ENCODE results near the gene PAXX.

Gene PAXX

GRCh38 chr9:136949239-136949816 is 42.9 kb upstream of the PAXX start:
- Histone ChIP-seq H3K27ac (ENCODE audit: low read depth, low read length) (peak overlapping the region; percentile 59), H3K27me3 (ENCODE audit: control insufficient read depth, insufficient read depth, low read length) (no peaks in the 10 kb centered on the region), H3K4me1 (ENCODE audit: control insufficient read depth, insufficient read depth, low read length) (no peaks in the 10 kb centered on the region), H3K36me3 (ENCODE audit: control insufficient read depth, insufficient read depth, low read length) (no peaks in the 10 kb centered on the region), H3K4me3 (ENCODE audit: low read length) (peak overlapping the region; percentile 91), H3K9ac (ENCODE audit: low read length) (peak overlapping the region; percentile 38)

DNA sequence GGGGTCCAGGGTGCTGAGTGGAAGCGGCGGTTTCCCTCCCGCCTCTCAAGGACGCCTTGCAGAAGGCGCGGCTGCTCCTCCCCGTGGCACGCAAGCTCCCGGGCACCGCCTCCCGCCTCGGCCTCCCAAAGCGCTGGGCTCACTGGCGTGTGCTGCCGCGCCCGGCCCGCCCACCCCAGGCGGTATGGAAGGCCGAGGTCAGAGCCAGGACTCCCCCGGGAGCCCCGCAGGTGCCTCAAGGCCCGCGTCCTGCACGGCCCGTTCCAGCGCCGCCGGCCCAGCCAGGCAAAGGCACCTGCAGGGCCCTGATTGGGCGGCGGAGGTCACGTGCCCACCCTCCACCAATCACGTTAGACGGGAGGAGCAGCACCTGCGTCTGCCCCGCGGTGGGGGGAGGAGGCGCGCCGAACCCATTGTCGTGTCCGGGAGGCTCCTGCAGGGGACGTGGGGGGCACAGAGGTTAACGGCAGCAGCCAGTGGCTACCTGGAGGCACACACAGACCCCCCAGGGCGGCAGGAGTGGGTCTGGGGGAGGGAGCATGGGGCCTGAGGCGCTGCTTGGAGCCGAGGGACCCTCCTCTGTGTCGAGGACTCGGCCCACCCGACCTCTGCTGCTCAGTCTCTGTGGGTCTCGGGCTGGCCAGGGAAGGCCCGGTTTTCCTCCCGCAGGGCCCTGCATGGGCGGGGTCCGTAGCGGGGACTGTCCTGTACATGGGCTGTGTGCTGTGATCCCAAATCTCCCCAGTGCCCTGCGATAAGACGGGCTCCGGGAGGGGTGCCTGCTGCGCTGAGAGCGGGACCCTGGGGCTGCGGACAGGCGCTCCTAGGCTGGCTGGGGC is 42.2 kb upstream of the PAXX start:
- H3K27me3 ChIP-seq (ENCODE audit: control insufficient read depth, insufficient read depth, low read length): no peaks in the 10 kb centered on the region

GRCh38 chr9:136950656-136951276 is 41.5 kb upstream of the PAXX start:
- no peaks in the 10 kb centered on the region for H3K36me3 ChIP-seq (ENCODE audit: control insufficient read depth, insufficient read depth, low read length)
- H3K27me3 ChIP-seq (ENCODE audit: control insufficient read depth, insufficient read depth, low read length): no peaks in the 10 kb centered on the region
- peak overlapping the region; percentile 91 for H3K4me3 ChIP-seq (ENCODE audit: low read length)
- no peaks in the 10 kb centered on the region for H3K4me1 ChIP-seq (ENCODE audit: control insufficient read depth, insufficient read depth, low read length)
- peak overlapping the region; percentile 12 for H3K9ac ChIP-seq (ENCODE audit: low read length)
- H3K27ac ChIP-seq (ENCODE audit: low read depth, low read length): peak overlapping the region; percentile 59

More for the DNA sequence above, 42.2 kb upstream of the PAXX start:
- Histone ChIP-seq H3K4me1 (ENCODE audit: control insufficient read depth, insufficient read depth, low read length) (no peaks in the 10 kb centered on the region), H3K27ac (ENCODE audit: low read depth, low read length) (peak overlapping the region; percentile 59), H3K4me3 (ENCODE audit: low read length) (peak overlapping the region; percentile 91), H3K9ac (ENCODE audit: low read length) (peak overlapping the region; percentile 38), H3K36me3 (ENCODE audit: control insufficient read depth, insufficient read depth, low read length) (no peaks in the 10 kb centered on the region)

DNA sequence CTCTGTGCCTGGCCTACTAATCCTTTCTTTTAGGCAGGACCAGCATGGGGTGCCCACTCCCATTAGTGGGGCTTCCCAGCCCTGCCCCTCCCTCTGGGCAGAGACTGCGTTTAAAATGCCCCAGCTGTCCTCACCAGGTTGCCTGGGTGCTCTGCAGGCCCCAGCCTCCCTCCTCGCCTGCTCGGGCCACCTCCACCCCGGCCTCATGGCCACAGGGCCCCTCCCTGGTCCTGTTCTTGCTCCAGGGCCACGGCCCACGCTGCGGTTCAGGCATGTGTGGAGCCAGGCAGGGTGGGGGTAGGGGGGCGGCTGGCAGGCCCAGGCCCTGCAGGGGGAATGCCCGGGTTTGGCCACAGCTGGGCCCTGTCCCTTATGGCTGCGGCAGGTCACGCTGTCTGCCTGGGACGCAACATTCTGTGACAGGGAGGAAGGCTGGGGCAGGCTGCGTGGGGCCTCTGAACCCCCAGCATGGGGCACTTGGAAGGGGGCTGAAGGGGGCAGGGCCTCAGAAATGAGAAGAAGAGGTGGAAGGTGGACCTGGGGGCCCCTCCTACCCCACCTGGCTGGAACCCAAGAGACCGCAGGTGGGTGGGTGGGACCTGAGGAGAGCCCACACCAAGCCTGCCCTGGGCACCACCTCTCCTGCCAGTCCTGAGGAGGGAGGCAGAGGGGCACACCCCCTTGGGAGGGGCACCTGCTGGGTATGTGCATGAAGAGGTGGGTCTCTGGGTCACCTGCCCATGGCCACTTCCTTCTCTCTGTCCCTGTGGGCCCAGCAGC is 40.5 kb upstream of the PAXX start, which contains the start of gene LCN12:
LCN12 (plus strand) TSS at position 733 of the 780 bp plus-strand sequence. CDS start 55 bp downstream, outside the sequence.
- Histone ChIP-seq H3K9ac (ENCODE audit: low read length) (no peak within 1 kb of the TSS), H3K4me3 (ENCODE audit: low read length) (no peak within 1 kb of the TSS)

GRCh38 chr9:136952321-136952850 is 39.8 kb upstream of the PAXX start:
- H3K36me3 ChIP-seq (ENCODE audit: control insufficient read depth, insufficient read depth, low read length): no peaks in the 10 kb centered on the region
- H3K27ac ChIP-seq (ENCODE audit: low read depth, low read length): no peak overlapping the region
- H3K27me3 ChIP-seq (ENCODE audit: control insufficient read depth, insufficient read depth, low read length): no peaks in the 10 kb centered on the region
- no peak overlapping the region for H3K4me3 ChIP-seq (ENCODE audit: low read length)
- H3K4me1 ChIP-seq (ENCODE audit: control insufficient read depth, insufficient read depth, low read length): no peaks in the 10 kb centered on the region
- H3K9ac ChIP-seq (ENCODE audit: low read length): no peak overlapping the region

More for the DNA sequence above, 40.5 kb upstream of the PAXX start, which contains the start of gene LCN12:
- no peaks in the 10 kb centered on the region for H3K36me3 ChIP-seq (ENCODE audit: control insufficient read depth, insufficient read depth, low read length)
- H3K27ac ChIP-seq (ENCODE audit: low read depth, low read length): no peak within 1 kb of the TSS
- no peaks in the 10 kb centered on the region for H3K4me1 ChIP-seq (ENCODE audit: control insufficient read depth, insufficient read depth, low read length)
- no peaks in the 10 kb centered on the region for H3K27me3 ChIP-seq (ENCODE audit: control insufficient read depth, insufficient read depth, low read length)

- no peak overlapping the region for H3K9ac ChIP-seq (ENCODE audit: low read length)
- no peaks in the 10 kb centered on the region for H3K4me1 ChIP-seq (ENCODE audit: control insufficient read depth, insufficient read depth, low read length)
- H3K27me3 ChIP-seq (ENCODE audit: control insufficient read depth, insufficient read depth, low read length): no peaks in the 10 kb centered on the region
- no peaks in the 10 kb centered on the region for H3K36me3 ChIP-seq (ENCODE audit: control insufficient read depth, insufficient read depth, low read length)
- H3K4me3 ChIP-seq (ENCODE audit: low read length): no peak overlapping the region
- H3K27ac ChIP-seq (ENCODE audit: low read depth, low read length): no peak overlapping the region
Measured at GRCh38 chr9:136952876-136953770, 39.1 kb upstream of the PAXX start.

- Histone ChIP-seq H3K4me1 (ENCODE audit: control insufficient read depth, insufficient read depth, low read length) (no peaks in the 10 kb centered on the region), H3K9ac (ENCODE audit: low read length) (no peak overlapping the region), H3K27me3 (ENCODE audit: control insufficient read depth, insufficient read depth, low read length) (no peaks in the 10 kb centered on the region), H3K36me3 (ENCODE audit: control insufficient read depth, insufficient read depth, low read length) (no peaks in the 10 kb centered on the region), H3K4me3 (ENCODE audit: low read length) (no peak overlapping the region), H3K27ac (ENCODE audit: low read depth, low read length) (no peak overlapping the region)
Measured at GRCh38 chr9:136953771-136954269, 38.4 kb upstream of the PAXX start.

- Histone ChIP-seq H3K4me3 (ENCODE audit: low read length) (no peak overlapping the region), H3K27ac (ENCODE audit: low read depth, low read length) (no peak overlapping the region), H3K36me3 (ENCODE audit: control insufficient read depth, insufficient read depth, low read length) (no peaks in the 10 kb centered on the region), H3K27me3 (ENCODE audit: control insufficient read depth, insufficient read depth, low read length) (no peaks in the 10 kb centered on the region), H3K9ac (ENCODE audit: low read length) (no peak overlapping the region), H3K4me1 (ENCODE audit: control insufficient read depth, insufficient read depth, low read length) (no peaks in the 10 kb centered on the region)
Measured at GRCh38 chr9:136954270-136955083, 37.7 kb upstream of the PAXX start.

GRCh38 chr9:136955202-136955942 is 36.9 kb upstream of the PAXX start:
- no peak overlapping the region for H3K4me3 ChIP-seq (ENCODE audit: low read length)
- no peaks in the 10 kb centered on the region for H3K36me3 ChIP-seq (ENCODE audit: control insufficient read depth, insufficient read depth, low read length)
- H3K27ac ChIP-seq (ENCODE audit: low read depth, low read length): no peak overlapping the region
- H3K27me3 ChIP-seq (ENCODE audit: control insufficient read depth, insufficient read depth, low read length): no peaks in the 10 kb centered on the region
- H3K4me1 ChIP-seq (ENCODE audit: control insufficient read depth, insufficient read depth, low read length): no peaks in the 10 kb centered on the region
- H3K9ac ChIP-seq (ENCODE audit: low read length): no peak overlapping the region

DNA sequence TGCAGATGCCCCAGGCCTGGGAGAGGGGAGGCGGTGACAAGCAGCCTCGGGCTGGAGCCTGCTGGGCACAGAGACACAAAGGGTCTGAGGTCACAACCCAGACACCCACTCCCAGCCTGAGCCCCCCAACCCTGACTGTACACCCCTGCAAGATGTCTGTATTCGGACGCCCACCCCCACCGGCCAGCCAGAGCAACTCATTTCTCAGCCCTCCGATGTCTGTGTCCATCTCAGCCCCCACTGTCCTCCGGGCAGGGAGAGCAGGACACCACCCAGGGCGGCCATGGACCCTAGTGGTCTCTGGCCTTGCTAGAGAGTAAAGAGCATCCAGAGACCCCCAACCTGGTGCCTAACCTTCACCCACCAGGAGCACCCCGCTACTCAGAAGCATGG is 36.3 kb upstream of the PAXX start:
- Histone ChIP-seq H3K4me3 (ENCODE audit: low read length) (no peak overlapping the region), H3K27me3 (ENCODE audit: control insufficient read depth, insufficient read depth, low read length) (no peaks in the 10 kb centered on the region), H3K9ac (ENCODE audit: low read length) (no peak overlapping the region), H3K36me3 (ENCODE audit: control insufficient read depth, insufficient read depth, low read length) (no peaks in the 10 kb centered on the region), H3K4me1 (ENCODE audit: control insufficient read depth, insufficient read depth, low read length) (no peaks in the 10 kb centered on the region), H3K27ac (ENCODE audit: low read depth, low read length) (no peak overlapping the region)
